ENCODE measurements around the gene RERE. TPM values are rescaled to one million over a fixed set of nuclear protein-coding genes. Genes with fewer than 3 reads are reported as not detected.

Gene RERE
- total and polyA plus RNA-seq, 2 experiments from 2014 or later: 148 to 170 TPM

GRCh38 chr1:8303876-8304275, 513.6 kb downstream of the RERE start:
- DNase-seq (ENCODE audit: low spot score) (no peak), ATAC-seq (no peak)
- 0 out of 2 replicates have a peak, but pooled peaks cover 3% of the 10 kb centered on the region for H3K9me2 ChIP-seq (ENCODE audit: insufficient read depth)
- no peaks in the 10 kb centered on the region for H4K20me1 ChIP-seq (replicated peaks; ENCODE audit: insufficient read depth)
- Mint-ChIP-seq H3K27ac (no peak overlapping the region), H3K36me3 (ENCODE audit: low read depth) (no peaks in the 10 kb centered on the region), H3K4me3 (no peak overlapping the region), H3K9me3 (no peaks in the 10 kb centered on the region), H3K4me1 (peaks cover 18% of the 10 kb centered on the region), H3K27me3 (ENCODE audit: insufficient read depth, low read depth, poor library complexity) (peaks cover 6% of the 10 kb centered on the region)
- H3K4me2 ChIP-seq: no peak overlapping the region
- no peak overlapping the region for H3K27ac ChIP-seq (ENCODE audit: low read depth)
- no peak overlapping the region for H2AFZ ChIP-seq
- no peaks in the 10 kb centered on the region for H3F3A ChIP-seq (replicated peaks; ENCODE audit: low read depth)
- TF ChIP-seq REST (IDR thresholded peaks at IDR 0.05; ENCODE audit: unreplicated experiment) (no peak), POLR2AphosphoS5 (IDR thresholded peaks at IDR 0.05; ENCODE audit: low read depth) (no peak)
- no peak overlapping the region for H3K4me3 ChIP-seq
- H3K79me2 ChIP-seq (replicated peaks; ENCODE audit: insufficient read depth): no peaks in the 10 kb centered on the region
- H3K36me3 ChIP-seq (ENCODE audit: insufficient read depth): no peaks in the 10 kb centered on the region
- no peaks in the 10 kb centered on the region for H3K27me3 ChIP-seq (ENCODE audit: insufficient read depth)
- H3K4me1 ChIP-seq (ENCODE audit: insufficient read depth): peaks cover 10% of the 10 kb centered on the region

GRCh38 chr1:8303141-8303540, 514.3 kb downstream of the RERE start:
- Mint-ChIP-seq H3K9me3 (no peaks in the 10 kb centered on the region), H3K4me1 (peaks cover 18% of the 10 kb centered on the region), H3K27me3 (ENCODE audit: insufficient read depth, low read depth, poor library complexity) (peaks cover 6% of the 10 kb centered on the region), H3K36me3 (ENCODE audit: low read depth) (no peaks in the 10 kb centered on the region), H3K4me3 (no peak overlapping the region), H3K27ac (no peak overlapping the region)
- no peaks in the 10 kb centered on the region for H4K20me1 ChIP-seq (replicated peaks; ENCODE audit: insufficient read depth)
- peaks cover 10% of the 10 kb centered on the region for H3K4me1 ChIP-seq (ENCODE audit: insufficient read depth)
- no peaks in the 10 kb centered on the region for H3F3A ChIP-seq (replicated peaks; ENCODE audit: low read depth)
- no peaks in the 10 kb centered on the region for H3K79me2 ChIP-seq (replicated peaks; ENCODE audit: insufficient read depth)
- H2AFZ ChIP-seq: no peak overlapping the region
- H3K9me2 ChIP-seq (ENCODE audit: insufficient read depth): 0 out of 2 replicates have a peak, but pooled peaks cover 3% of the 10 kb centered on the region
- no peak overlapping the region for H3K27ac ChIP-seq (ENCODE audit: low read depth)
- DNase-seq (ENCODE audit: low spot score) (no peak), ATAC-seq (no peak)
- no peaks in the 10 kb centered on the region for H3K27me3 ChIP-seq (ENCODE audit: insufficient read depth)
- H3K4me3 ChIP-seq: no peak overlapping the region
- no peak overlapping the region for H3K4me2 ChIP-seq
- no peaks in the 10 kb centered on the region for H3K36me3 ChIP-seq (ENCODE audit: insufficient read depth)
- TF ChIP-seq EZH2phosphoT487 (IDR thresholded peaks at IDR 0.05; ENCODE audit: unreplicated experiment) (no peak), REST (IDR thresholded peaks at IDR 0.05; ENCODE audit: unreplicated experiment) (no peak), STAT1 (IDR thresholded peaks at IDR 0.05; ENCODE audit: unreplicated experiment) (no peak), CTCF (conservative IDR thresholded peaks at IDR 0.05; ENCODE audit: low read depth in 2 of 2) (no peak), POLR2AphosphoS5 (IDR thresholded peaks at IDR 0.05; ENCODE audit: low read depth) (no peak), ETS1 (IDR thresholded peaks at IDR 0.05) (no peak), EZH2 (IDR thresholded peaks at IDR 0.05; ENCODE audit: low read depth, unreplicated experiment) (no peak)
